Stimulated activated CD4-positive, alpha-beta T cell treated with anti-CD3 and anti-CD28 coated beads, Interleukin-15, amount 100 ng/mL, for 1 hour (primary cell): ENCODE data around the gene DHRS4L2.
"Not testable (repeated sequence)": the region's sequence is repeated elsewhere in the genome, so short reads cannot be mapped to it uniquely, and the experiment has no call there.

Experiments
- DNase-seq, 2 donors: peaks; one replicate each; pipeline ENCODE4 v3.0.0-alpha.2; 2020; ENCODE audit warnings: low read depth in 1 of 2, low spot score in 1 of 2

Gene DHRS4L2

DNA sequence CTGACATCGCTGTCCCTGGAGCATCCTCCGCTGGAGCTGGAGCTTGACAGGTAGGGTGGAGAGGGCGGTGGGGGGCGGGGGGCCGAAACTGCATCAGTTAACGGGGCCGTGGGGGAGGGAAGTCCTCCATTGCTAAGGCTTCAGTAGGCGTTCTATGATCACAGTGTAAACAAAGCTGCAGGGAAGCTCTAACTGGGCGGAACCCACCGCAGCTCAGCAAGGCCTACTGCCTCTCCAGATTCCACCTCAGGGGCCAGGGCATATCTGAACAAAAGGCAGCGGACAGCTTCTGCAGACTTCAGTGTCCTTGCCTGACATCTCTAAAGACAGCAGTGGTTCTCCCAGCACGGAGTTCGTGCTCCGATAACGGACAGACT lies 18.5 kb upstream of the DHRS4L2 start:
- DNase-seq, result not testable (repeated sequence)

DNA sequence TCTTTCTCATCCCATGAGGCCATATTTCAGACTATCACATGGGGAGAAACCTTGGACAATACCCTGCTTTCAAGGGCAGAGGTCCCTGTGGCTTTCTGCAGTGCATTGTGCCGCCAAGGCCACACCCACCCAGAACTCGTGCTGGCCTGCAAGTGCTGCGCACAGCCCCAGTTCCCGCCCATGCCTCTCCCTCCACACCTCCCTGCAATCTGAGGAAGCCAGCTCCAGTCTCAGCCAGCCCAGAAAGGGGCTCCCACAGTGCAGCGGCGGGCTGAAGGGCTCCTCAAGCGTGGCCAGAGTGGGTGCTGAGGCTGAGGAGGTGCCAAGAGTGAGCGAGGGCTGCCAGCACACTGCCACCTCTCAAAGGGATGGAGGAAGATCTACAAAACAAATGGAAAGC lies 15.6 kb upstream of the DHRS4L2 start:
- DNase-seq, result not testable (repeated sequence)

GRCh38 chr14:23974041-23974440 lies 14.7 kb upstream of the DHRS4L2 start:
- DNase-seq, result not testable (repeated sequence)

- DNase-seq, result not testable (repeated sequence)
Measured at GRCh38 chr14:23977208-23977607, 11.5 kb upstream of the DHRS4L2 start.

DNA sequence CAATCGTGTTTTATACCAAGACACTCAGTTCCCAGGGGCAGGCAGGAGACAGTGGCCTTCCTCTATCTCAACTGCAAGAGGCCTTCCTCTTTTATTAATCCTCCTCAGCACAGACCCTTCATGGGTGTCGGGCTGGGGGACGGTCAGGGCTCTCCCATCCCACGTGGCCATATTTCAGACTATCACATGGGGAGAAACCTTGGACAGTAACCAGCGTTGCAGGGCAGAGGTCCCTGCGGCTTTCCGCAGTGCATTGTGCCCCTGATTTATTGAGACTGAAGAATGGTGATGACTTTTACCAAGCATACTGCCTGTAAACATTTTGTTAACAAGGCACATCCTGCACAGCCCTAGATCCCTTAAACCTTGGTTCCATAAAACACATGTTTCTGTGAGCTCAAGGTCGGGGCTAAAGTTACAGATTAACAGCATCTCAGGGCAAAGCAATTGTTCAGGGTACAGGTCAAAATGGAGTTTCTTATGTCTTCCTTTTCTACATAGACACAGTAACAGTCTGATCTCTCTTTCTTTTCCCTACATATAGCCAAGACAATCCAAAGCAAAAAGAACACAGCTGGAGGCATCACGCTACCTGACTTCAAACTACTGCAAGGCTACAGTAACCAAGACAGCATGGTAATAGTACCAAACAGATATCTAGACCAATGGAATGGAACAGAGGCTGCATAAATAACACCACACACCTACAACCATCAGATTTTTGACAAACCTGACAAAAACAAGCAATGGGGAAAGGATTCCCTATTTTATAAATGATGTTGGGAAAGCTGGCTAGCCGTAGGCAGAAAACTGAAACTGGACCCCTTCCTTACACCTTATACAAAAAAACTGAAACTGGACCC lies 6.5 kb upstream of the DHRS4L2 start:
- DNase-seq, result not testable (repeated sequence)

GRCh38 chr14:23984891-23985602 lies 3.7 kb upstream of the DHRS4L2 start:
- DNase-seq, result no peak

DNA sequence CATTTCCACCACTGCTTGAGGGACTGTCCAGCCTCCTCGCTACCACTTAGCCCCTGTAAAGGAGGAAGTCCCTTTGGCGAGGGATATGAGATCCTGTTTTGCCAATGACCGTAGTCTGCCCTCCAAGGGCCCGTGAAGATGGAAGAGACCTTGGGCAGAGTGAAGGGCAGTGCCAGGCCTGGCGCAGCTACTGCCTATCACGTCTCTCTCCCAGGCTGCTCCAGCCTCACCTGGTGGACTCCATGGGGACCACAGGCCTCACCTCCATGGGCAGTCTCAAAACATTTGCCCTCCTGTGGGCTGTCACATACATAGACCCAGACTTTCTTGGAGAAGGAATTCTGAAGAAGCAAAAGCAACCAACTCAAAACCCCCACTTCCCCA lies 514 bp upstream of the DHRS4L2 start:
- not testable (repeated sequence) for DNase-seq

- DNase-seq, result not testable (repeated sequence)
Measured at GRCh38 chr14:23989734-23990445, 1.2 kb downstream of the DHRS4L2 start.

DNA sequence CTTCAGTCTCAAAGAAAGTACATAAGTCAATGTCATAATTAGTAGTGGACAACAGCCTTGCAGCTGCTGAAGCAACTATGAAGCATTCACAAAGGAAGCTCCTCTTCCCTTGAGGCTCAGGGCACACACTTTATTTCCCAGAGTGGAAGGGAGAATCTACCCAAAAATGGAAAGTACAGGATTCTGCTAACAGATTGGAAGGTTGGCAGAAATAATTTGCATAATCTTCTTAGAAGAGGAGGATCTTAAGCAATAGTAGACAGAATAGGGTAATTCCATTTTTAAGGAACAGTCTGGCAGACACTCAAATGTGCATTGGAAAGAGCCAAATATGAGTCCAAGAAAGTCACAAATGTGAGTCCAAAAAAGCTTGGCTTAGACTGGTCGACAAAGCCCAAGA lies 2.2 kb downstream of the DHRS4L2 start:
- DNase-seq, result not testable (repeated sequence)

GRCh38 chr14:23993042-23993441 lies 4.3 kb downstream of the DHRS4L2 start:
- not testable (repeated sequence) for DNase-seq

DNA sequence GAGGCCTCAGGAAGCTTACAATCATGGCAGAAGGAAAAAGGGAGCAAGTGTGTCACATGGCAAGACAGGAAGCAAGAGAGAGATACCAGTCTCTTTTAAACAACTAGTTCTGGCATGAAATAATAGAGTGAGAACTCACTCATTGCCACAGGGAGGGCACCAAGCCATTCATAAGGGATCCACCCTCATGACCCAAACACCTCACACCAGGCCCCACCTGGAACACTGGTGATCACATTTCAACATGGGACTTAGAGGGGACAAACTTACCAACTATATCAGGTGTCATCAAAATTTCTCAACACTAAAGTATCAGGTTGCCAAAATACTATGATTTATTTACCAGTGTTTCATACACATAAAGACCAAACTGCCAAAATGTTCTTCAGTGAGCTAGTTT lies 7.3 kb downstream of the DHRS4L2 start:
- not testable (repeated sequence) for DNase-seq

DNA sequence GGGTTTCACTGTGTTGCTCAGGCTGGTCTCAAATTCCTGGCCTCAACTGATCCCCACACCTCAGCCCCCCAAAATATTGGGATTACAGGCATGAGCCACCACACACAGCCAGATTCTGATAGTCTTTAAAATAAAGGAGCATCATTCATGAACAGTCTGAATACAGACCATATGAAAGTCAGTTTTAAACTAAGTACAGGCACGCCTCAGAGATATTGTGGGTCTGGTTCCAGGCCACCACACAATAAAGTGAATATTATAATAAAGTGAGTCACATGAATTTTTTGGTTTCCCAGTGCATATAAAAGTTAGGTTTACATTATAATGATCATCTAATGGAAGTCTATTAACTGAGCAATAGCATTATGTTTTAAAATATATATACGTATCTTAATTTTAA lies 8.1 kb downstream of the DHRS4L2 start:
- not testable (repeated sequence) for DNase-seq

GRCh38 chr14:23999640-24000039 lies 10.9 kb downstream of the DHRS4L2 start:
- DNase-seq, result not testable (repeated sequence)

DNA sequence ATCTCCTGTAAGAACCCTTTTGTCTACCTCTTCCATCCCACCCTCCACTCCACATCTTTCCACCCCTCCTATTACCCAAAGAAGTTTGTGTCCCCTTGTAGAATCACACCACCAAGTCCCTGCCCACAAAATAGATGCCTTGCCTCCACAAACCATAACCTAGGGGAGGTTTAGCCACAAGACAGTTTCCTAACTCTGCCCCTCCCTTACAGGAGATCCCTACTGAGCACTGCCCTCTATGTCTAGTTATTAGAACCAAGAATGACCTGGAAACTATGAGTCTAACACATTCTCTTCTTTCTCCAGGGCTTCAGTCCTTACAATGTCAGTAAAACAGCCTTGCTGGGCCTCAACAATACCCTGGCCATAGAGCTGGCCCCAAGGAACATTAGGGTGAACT lies 12.3 kb downstream of the DHRS4L2 start:
- not testable (repeated sequence) for DNase-seq

- DNase-seq, result not testable (repeated sequence)
Measured at GRCh38 chr14:24001679-24002078, 12.9 kb downstream of the DHRS4L2 start.

- DNase-seq, result not testable (repeated sequence)
Measured at GRCh38 chr14:24006471-24006816, 17.7 kb downstream of the DHRS4L2 start.

DNA sequence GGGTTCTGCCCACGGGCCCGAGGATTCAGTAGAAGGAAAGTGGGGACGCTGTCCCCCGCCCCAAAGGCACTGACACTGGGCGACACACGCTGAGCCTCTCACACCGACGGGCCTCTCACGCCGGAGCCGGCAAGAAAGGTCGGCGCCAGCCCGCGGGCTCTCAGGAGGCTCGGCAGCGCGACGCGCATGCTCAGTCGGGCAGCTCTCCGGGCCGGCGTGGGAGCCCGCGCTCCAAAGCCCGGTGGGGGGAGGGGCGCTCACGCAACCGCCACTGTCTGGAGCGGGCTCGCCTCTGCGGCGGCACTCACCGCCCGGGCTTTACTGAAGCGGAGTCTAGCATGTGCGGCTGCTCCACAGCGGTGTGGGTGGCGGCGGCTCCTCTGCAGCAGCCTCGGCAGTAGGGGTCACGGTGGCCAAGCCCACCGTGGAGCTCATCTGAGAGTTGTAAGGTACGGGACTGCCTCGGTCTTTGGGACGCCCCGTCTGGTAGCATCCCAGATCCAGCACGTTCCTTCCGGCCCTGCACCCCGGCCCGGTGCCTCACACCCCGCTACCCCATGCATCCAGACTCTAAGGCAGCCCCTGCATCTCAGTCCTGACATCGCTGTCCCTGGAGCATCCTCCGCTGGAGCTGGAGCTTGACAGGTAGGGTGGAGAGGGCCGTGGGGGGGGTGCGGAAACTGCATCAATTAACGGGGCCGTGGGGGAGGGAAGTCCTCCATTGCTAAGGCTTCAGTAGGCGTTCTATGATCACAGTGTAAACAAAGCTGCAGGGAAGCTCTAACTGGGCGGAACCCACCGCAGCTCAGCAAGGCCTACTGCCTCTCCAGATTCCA lies 18.3 kb downstream of the DHRS4L2 start:
- DNase-seq, result peak; percentile 21 to 62

GRCh38 chr14:24011051-24011450 lies 22.3 kb downstream of the DHRS4L2 start:
- no peak for DNase-seq

GRCh38 chr14:24012726-24013273 lies 24.1 kb downstream of the DHRS4L2 start:
- DNase-seq, result not testable (repeated sequence)

- no peak for DNase-seq
Measured at GRCh38 chr14:24013654-24014514, 25.2 kb downstream of the DHRS4L2 start.
